Activated T-helper 1 cell treated with anti-CD3 and anti-CD28 coated beads, Interleukin-12 subunit alpha, Interleukin-12 subunit beta, Interleukin-2, Interleukin-4 antibody, amounts not matched to agents 30 ng/mL and 10 ng/mL and 1 ng/mL, durations not matched to agents 14 hours and 24 hours and 36 hours (primary cell): ENCODE measurements around the gene DGCR2. TPM values are rescaled to one million over a fixed set of nuclear protein-coding genes. Genes with fewer than 3 reads are reported as not detected.

ENCODE experiments used
- DNase-seq: peaks from one replicate; pipeline ENCODE4 v3.0.0; 2021; ENCODE audit warnings: low spot score
- H3K27ac Mint-ChIP-seq: one replicate; pipeline ENCODE4 v1.8.0; 2021; ENCODE audit warnings: mild to moderate bottlenecking, mixed read lengths
- H3K27me3 Mint-ChIP-seq: one replicate; pipeline ENCODE4 v1.8.0; 2022; ENCODE audit warnings: mild to moderate bottlenecking, moderate library complexity, mixed read lengths; ENCODE audit not compliant: insufficient read depth
- H3K36me3 Mint-ChIP-seq: one replicate; pipeline ENCODE4 v1.8.0; 2021; ENCODE audit warnings: low read depth, mixed read lengths
- H3K4me1 Mint-ChIP-seq: one replicate; pipeline ENCODE4 v1.8.0; 2021; ENCODE audit warnings: low read depth, mixed read lengths
- H3K4me3 Mint-ChIP-seq: one replicate; pipeline ENCODE4 v1.8.0; 2021; ENCODE audit warnings: mild to moderate bottlenecking, moderate library complexity, mixed read lengths
- H3K9me3 Mint-ChIP-seq: one replicate; pipeline ENCODE4 v1.8.0; 2021; ENCODE audit warnings: mixed read lengths
- intact Hi-C: fragments of 100-400 bp; cut with micrococcal nuclease; formaldehyde crosslinking; loops from one replicate; pipeline ENCODE4 v1.15.1; 2024
- total RNA-seq: library from RNA; stranded (reverse); gene quantifications from 2 replicates; pipeline ENCODE4 v1.2.3, GENCODE V29; 2022

DGCR2 gene
- total RNA-seq, 1 donor from 2014 or later, result 23.2 TPM

GRCh38 chr22:19108807-19109197 lies 13.4 kb downstream of the DGCR2 start:
- no peak for DNase-seq
- peak overlapping the region; percentile 7 for H3K4me3 Mint-ChIP-seq
- peaks cover 54% of the 10 kb centered on the region for H3K4me1 Mint-ChIP-seq
- intact Hi-C loops, result loop anchor here (1.0 to 5.0 kb wide), 4 partner anchors 13 to 368 kb away; partner anchors contain the start of genes CDC45, DGCR2, ESS2 and SLC25A1
- peak overlapping the region; percentile 29 for H3K27ac Mint-ChIP-seq
- peaks cover 7% of the 10 kb centered on the region for H3K36me3 Mint-ChIP-seq
- no peaks in the 10 kb centered on the region for H3K27me3 Mint-ChIP-seq
- no peaks in the 10 kb centered on the region for H3K9me3 Mint-ChIP-seq

GRCh38 chr22:19107730-19108074 lies 14.5 kb downstream of the DGCR2 start:
- Mint-ChIP-seq H3K36me3 (peaks cover 7% of the 10 kb centered on the region), H3K27ac (no peak overlapping the region), H3K4me1 (peaks cover 54% of the 10 kb centered on the region), H3K4me3 (no peak overlapping the region), H3K27me3 (no peaks in the 10 kb centered on the region), H3K9me3 (no peaks in the 10 kb centered on the region)
- no peak for DNase-seq
- intact Hi-C loops, result loop anchor here (5.0 kb wide), 2 partner anchors 70 to 370 kb away; partner anchors contain the start of genes CDC45, SLC25A1 and UFD1

- no peak overlapping the region for H3K4me3 Mint-ChIP-seq
- no peak for DNase-seq
- no peak overlapping the region for H3K27ac Mint-ChIP-seq
- peaks cover 54% of the 10 kb centered on the region for H3K4me1 Mint-ChIP-seq
- intact Hi-C loops, result loop anchor here (5.0 kb wide), 2 partner anchors 70 to 370 kb away; partner anchors contain the start of genes CDC45, SLC25A1 and UFD1
- no peaks in the 10 kb centered on the region for H3K27me3 Mint-ChIP-seq
- H3K9me3 Mint-ChIP-seq, result no peaks in the 10 kb centered on the region
- H3K36me3 Mint-ChIP-seq, result peaks cover 7% of the 10 kb centered on the region
Measured at GRCh38 chr22:19106886-19107729, 15.1 kb downstream of the DGCR2 start.

GRCh38 chr22:19105867-19106802 lies 16.1 kb downstream of the DGCR2 start:
- intact Hi-C loops, result loop anchor here (5.0 kb wide), 2 partner anchors 71 to 371 kb away; partner anchors contain the start of genes CDC45, SLC25A1 and UFD1
- no peak for DNase-seq
- no peak overlapping the region for H3K27ac Mint-ChIP-seq
- H3K36me3 Mint-ChIP-seq, result peaks cover 7% of the 10 kb centered on the region
- H3K9me3 Mint-ChIP-seq, result no peaks in the 10 kb centered on the region
- H3K4me3 Mint-ChIP-seq, result no peak overlapping the region
- H3K4me1 Mint-ChIP-seq, result peaks cover 49% of the 10 kb centered on the region
- H3K27me3 Mint-ChIP-seq, result no peaks in the 10 kb centered on the region

- H3K9me3 Mint-ChIP-seq, result no peaks in the 10 kb centered on the region
- no peak for DNase-seq
- H3K4me3 Mint-ChIP-seq, result no peak overlapping the region
- peaks cover 7% of the 10 kb centered on the region for H3K36me3 Mint-ChIP-seq
- intact Hi-C loops, result loop anchor here (5.0 kb wide), 2 partner anchors 72 to 372 kb away; partner anchors contain the start of genes CDC45, SLC25A1 and UFD1
- H3K27me3 Mint-ChIP-seq, result no peaks in the 10 kb centered on the region
- H3K4me1 Mint-ChIP-seq, result peaks cover 44% of the 10 kb centered on the region
- no peak overlapping the region for H3K27ac Mint-ChIP-seq
Measured at GRCh38 chr22:19105456-19105855, 16.8 kb downstream of the DGCR2 start.

- no peak for DNase-seq
- intact Hi-C loops, result no loop called here
- Mint-ChIP-seq H3K27me3 (no peaks in the 10 kb centered on the region), H3K36me3 (peaks cover 5% of the 10 kb centered on the region), H3K9me3 (no peaks in the 10 kb centered on the region), H3K4me3 (no peak overlapping the region), H3K27ac (no peak overlapping the region), H3K4me1 (peaks cover 31% of the 10 kb centered on the region)
Measured at GRCh38 chr22:19103880-19104821, 18.1 kb downstream of the DGCR2 start.

- no peaks in the 10 kb centered on the region for H3K4me1 Mint-ChIP-seq
- no peak overlapping the region for H3K27ac Mint-ChIP-seq
- peaks cover 2% of the 10 kb centered on the region for H3K36me3 Mint-ChIP-seq
- no peaks in the 10 kb centered on the region for H3K27me3 Mint-ChIP-seq
- DNase-seq, result no peak
- no peaks in the 10 kb centered on the region for H3K9me3 Mint-ChIP-seq
- no peak overlapping the region for H3K4me3 Mint-ChIP-seq
- intact Hi-C loops, result no loop called here
Measured at GRCh38 chr22:19098157-19098556, 24.1 kb downstream of the DGCR2 start.

- no peaks in the 10 kb centered on the region for H3K27me3 Mint-ChIP-seq
- H3K4me3 Mint-ChIP-seq, result no peak overlapping the region
- intact Hi-C loops, result no loop called here
- no peaks in the 10 kb centered on the region for H3K4me1 Mint-ChIP-seq
- no peak overlapping the region for H3K27ac Mint-ChIP-seq
- H3K9me3 Mint-ChIP-seq, result no peaks in the 10 kb centered on the region
- no peak for DNase-seq
- peaks cover 3% of the 10 kb centered on the region for H3K36me3 Mint-ChIP-seq
Measured at GRCh38 chr22:19097518-19097917, 24.7 kb downstream of the DGCR2 start.

GRCh38 chr22:19096555-19096954 lies 25.7 kb downstream of the DGCR2 start:
- Mint-ChIP-seq H3K27ac (no peak overlapping the region), H3K9me3 (no peaks in the 10 kb centered on the region), H3K4me3 (no peak overlapping the region), H3K36me3 (peaks cover 3% of the 10 kb centered on the region), H3K4me1 (no peaks in the 10 kb centered on the region), H3K27me3 (no peaks in the 10 kb centered on the region)
- intact Hi-C loops, result no loop called here
- no peak for DNase-seq

GRCh38 chr22:19094393-19094997 lies 27.7 kb downstream of the DGCR2 start:
- no peaks in the 10 kb centered on the region for H3K9me3 Mint-ChIP-seq
- H3K27ac Mint-ChIP-seq, result no peak overlapping the region
- intact Hi-C loops, result no loop called here
- H3K27me3 Mint-ChIP-seq, result no peaks in the 10 kb centered on the region
- H3K36me3 Mint-ChIP-seq, result peaks cover 3% of the 10 kb centered on the region
- H3K4me1 Mint-ChIP-seq, result no peaks in the 10 kb centered on the region
- no peak for DNase-seq
- H3K4me3 Mint-ChIP-seq, result no peak overlapping the region

- Mint-ChIP-seq H3K27ac (no peak overlapping the region), H3K4me3 (no peak overlapping the region), H3K9me3 (no peaks in the 10 kb centered on the region), H3K27me3 (no peaks in the 10 kb centered on the region), H3K36me3 (peaks cover 7% of the 10 kb centered on the region), H3K4me1 (no peaks in the 10 kb centered on the region)
- no peak for DNase-seq
- intact Hi-C loops, result no loop called here
Measured at GRCh38 chr22:19092725-19093124, 29.5 kb downstream of the DGCR2 start.
